Neuronal stem cell (in vitro differentiated cells): Measurements from ENCODE around the gene SYNPR.

Experiments used
- DNase-seq: peaks from one replicate; pipeline ENCODE4 v3.0.0-alpha.2; 2013; ENCODE audit warnings: low spot score
- H2AFZ ChIP-seq: one replicate; pipeline ENCODE4 v1.6.1; 2013; ENCODE audit warnings: mild to moderate bottlenecking, low read length, inconsistent platforms
- H2AK5ac ChIP-seq: 2 replicates; pipeline ENCODE4 v1.6.1; 2013; ENCODE audit warnings: low read depth, mild to moderate bottlenecking, inconsistent platforms, low read length, moderate library complexity, mixed read lengths
- H2BK120ac ChIP-seq: 2 replicates; pipeline ENCODE4 v1.6.1; 2013; ENCODE audit warnings: low read depth, mild to moderate bottlenecking, inconsistent platforms, low read length, moderate library complexity, mixed read lengths
- H2BK12ac ChIP-seq: one replicate; pipeline ENCODE4 v1.6.1; 2013; ENCODE audit warnings: low read length, inconsistent platforms
- H2BK15ac ChIP-seq: 2 replicates; pipeline ENCODE4 v1.6.1; 2013; ENCODE audit warnings: mild to moderate bottlenecking, low read length, inconsistent platforms, mixed read lengths
- H2BK5ac ChIP-seq: one replicate; pipeline ENCODE4 v1.6.1; 2013; ENCODE audit warnings: inconsistent platforms, mild to moderate bottlenecking, low read length, moderate library complexity
- H3K14ac ChIP-seq: one replicate; pipeline ENCODE4 v1.6.1; 2013; ENCODE audit warnings: low read length, inconsistent platforms
- H3K18ac ChIP-seq: 2 replicates; pipeline ENCODE4 v1.6.1; 2013; ENCODE audit warnings: low read length, inconsistent platforms
- H3K23ac ChIP-seq: 2 replicates; pipeline ENCODE4 v1.6.1; 2013; ENCODE audit warnings: low read depth, mild to moderate bottlenecking, mixed read lengths, low read length, inconsistent platforms; ENCODE audit not compliant: poor library complexity
- H3K27ac ChIP-seq: replicated peaks from 3 replicates; pipeline ENCODE4 v1.5.1; 2013; ENCODE audit warnings: low read length, inconsistent platforms
- H3K27me3 ChIP-seq, 3 experiments: 2 replicates each; pipeline ENCODE4 v1.6.1; 2013; ENCODE audit warnings: low read length in 3 of 3, mild to moderate bottlenecking in 2 of 3, inconsistent platforms in 1 of 3, low read depth in 1 of 3, mixed read lengths in 1 of 3, moderate library complexity in 1 of 3; ENCODE audit not compliant: control insufficient read depth in 3 of 3, insufficient read depth in 3 of 3
- H3K36me3 ChIP-seq, 2 donors: replicated peaks in 1 of 2; 2 replicates each; pipeline ENCODE4 v1.6.1; 2013; ENCODE audit warnings: low read length in 2 of 2; ENCODE audit not compliant: control insufficient read depth in 2 of 2, insufficient read depth in 2 of 2
- H3K4ac ChIP-seq: 2 replicates; pipeline ENCODE4 v1.6.1; 2013; ENCODE audit warnings: inconsistent platforms, mild to moderate bottlenecking, low read length, moderate library complexity
- H3K4me1 ChIP-seq, 2 donors: 1 replicate in 1 of 2; 2 replicates in 1 of 2; pipeline ENCODE4 v1.6.1; 2013; ENCODE audit warnings: low read length in 2 of 2, low read depth in 1 of 2; ENCODE audit not compliant: control insufficient read depth in 2 of 2, insufficient read depth in 1 of 2
- H3K4me2 ChIP-seq: one replicate; pipeline ENCODE4 v1.6.1; 2013; ENCODE audit warnings: mild to moderate bottlenecking, low read length, inconsistent platforms; ENCODE audit not compliant: insufficient read depth, poor library complexity, severe bottlenecking
- H3K4me3 ChIP-seq, 2 donors: 2 replicates each; pipeline ENCODE4 v1.5.1; 2013; ENCODE audit warnings: low read length in 2 of 2, mild to moderate bottlenecking in 2 of 2, inconsistent platforms in 1 of 2, moderate library complexity in 1 of 2
- H3K79me1 ChIP-seq: one replicate; pipeline ENCODE4 v1.6.1; 2013; ENCODE audit warnings: low read depth, mild to moderate bottlenecking, inconsistent platforms, low read length, moderate library complexity
- H3K9ac ChIP-seq: one replicate; pipeline ENCODE4 v1.6.1; 2013; ENCODE audit warnings: mild to moderate bottlenecking, low read depth, low read length, inconsistent platforms; ENCODE audit not compliant: poor library complexity
- H3K9me3 ChIP-seq, 2 donors: replicated peaks in 1 of 2; 2 replicates each; pipeline versions ENCODE3 to v1.6.1; 2013; ENCODE audit warnings: low read length in 2 of 2, mild to moderate bottlenecking in 2 of 2, inconsistent platforms in 1 of 2, low read depth in 1 of 2, mixed read lengths in 1 of 2, moderate library complexity in 1 of 2; ENCODE audit not compliant: control insufficient read depth in 2 of 2, insufficient read depth in 1 of 2
- H4K8ac ChIP-seq: one replicate; pipeline ENCODE4 v1.6.1; 2013; ENCODE audit warnings: low read depth, mild to moderate bottlenecking, inconsistent platforms, low read length, moderate library complexity
- H4K91ac ChIP-seq: one replicate; pipeline ENCODE4 v1.6.1; 2013; ENCODE audit warnings: low read length, low read depth, mild to moderate bottlenecking, inconsistent platforms; ENCODE audit not compliant: poor library complexity
- WGBS, 2 donors: extraction: QIAGEN DNeasy Blood & Tissue Kit; methylation state at CpG; one replicate each; pipeline ENCODE4 v1.1.7; 2013; ENCODE audit warnings: missing lambda C conversion rate in 2 of 2, mixed read lengths in 1 of 2; ENCODE audit not compliant: insufficient read length in 2 of 2, insufficient replicate concordance in 1 of 2; ENCODE audit errors: extremely low coverage in 2 of 2; 5-methylcytosine and 5-hydroxymethylcytosine counted together

SYNPR gene

DNA sequence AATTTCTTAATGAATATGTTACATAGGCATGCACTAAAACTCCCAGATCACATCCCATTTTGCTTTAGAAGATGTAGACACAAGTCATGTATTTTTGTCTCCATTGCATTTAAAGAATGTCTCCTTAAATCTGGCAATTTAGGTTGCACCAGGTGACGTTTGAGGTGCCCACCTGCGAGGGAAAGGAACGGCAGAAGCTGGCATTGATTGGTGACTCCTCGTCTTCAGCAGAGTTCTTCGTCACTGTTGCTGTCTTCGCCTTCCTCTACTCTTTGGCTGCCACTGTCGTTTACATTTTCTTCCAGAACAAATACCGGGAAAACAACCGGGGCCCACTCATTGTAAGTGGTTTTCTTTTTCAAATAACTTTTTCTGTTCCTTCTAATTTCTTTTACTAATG is 278.3 kb downstream of the SYNPR start:
- Histone ChIP-seq H2BK5ac (no peak overlapping the region), H3K4me2 (no peak overlapping the region)
- no CpG with 5 or more reads among the region's 9 CpGs for WGBS, 2 donors

GRCh38 chr3:63557912-63558311 is 279.8 kb downstream of the SYNPR start:
- H2BK15ac ChIP-seq = no peak overlapping the region
- H2BK12ac ChIP-seq = no peak overlapping the region
- H3K27ac ChIP-seq = no peak overlapping the region
- no peak overlapping the region for H4K91ac ChIP-seq
- H3K36me3 ChIP-seq = no peaks in the 10 kb centered on the region
- no peak overlapping the region for H2BK120ac ChIP-seq
- H3K9ac ChIP-seq = no peak overlapping the region
- H3K27me3 ChIP-seq = no peaks in the 10 kb centered on the region
- no peak overlapping the region for H2AK5ac ChIP-seq
- no peak overlapping the region for H3K18ac ChIP-seq
- H3K9me3 ChIP-seq = no peaks in the 10 kb centered on the region
- H3K79me1 ChIP-seq = no peaks in the 10 kb centered on the region
- H2AFZ ChIP-seq = no peak overlapping the region
- DNase-seq = no peak
- no peak overlapping the region for H4K8ac ChIP-seq
- H3K23ac ChIP-seq = no peak overlapping the region
- no peak overlapping the region for H3K14ac ChIP-seq
- no peaks in the 10 kb centered on the region for H3K4me1 ChIP-seq
- H2BK5ac ChIP-seq = no peak overlapping the region
- no peak overlapping the region for H3K4ac ChIP-seq
- H3K4me2 ChIP-seq = no peak overlapping the region
- no peak overlapping the region for H3K4me3 ChIP-seq

More for the DNA sequence above, 278.3 kb downstream of the SYNPR start:
- H2BK12ac ChIP-seq = no peak overlapping the region
- H3K14ac ChIP-seq = no peak overlapping the region
- no peaks in the 10 kb centered on the region for H3K4me1 ChIP-seq
- no peak overlapping the region for H2AFZ ChIP-seq
- no peak overlapping the region for H3K23ac ChIP-seq
- H3K18ac ChIP-seq = no peak overlapping the region
- H3K9ac ChIP-seq = no peak overlapping the region
- H4K91ac ChIP-seq = no peak overlapping the region
- H2AK5ac ChIP-seq = no peak overlapping the region
- no peak overlapping the region for H3K4me3 ChIP-seq
- no peaks in the 10 kb centered on the region for H3K27me3 ChIP-seq
- H3K36me3 ChIP-seq = no peaks in the 10 kb centered on the region
- H2BK120ac ChIP-seq = no peak overlapping the region
- no peak for DNase-seq
- no peak overlapping the region for H3K4ac ChIP-seq
- H4K8ac ChIP-seq = no peak overlapping the region
- H2BK15ac ChIP-seq = no peak overlapping the region
- H3K9me3 ChIP-seq = no peaks in the 10 kb centered on the region
- no peak overlapping the region for H3K27ac ChIP-seq
- H3K79me1 ChIP-seq = no peaks in the 10 kb centered on the region

GRCh38 chr3:63559884-63560283 is 281.8 kb downstream of the SYNPR start:
- no peaks in the 10 kb centered on the region for H3K79me1 ChIP-seq
- H3K4ac ChIP-seq = no peak overlapping the region
- H3K14ac ChIP-seq = no peak overlapping the region
- H3K9me3 ChIP-seq = no peaks in the 10 kb centered on the region
- WGBS, 2 donors = no CpG with 5 or more reads among the region's 2 CpGs
- H3K9ac ChIP-seq = no peak overlapping the region
- no peak overlapping the region for H2AFZ ChIP-seq
- H3K4me3 ChIP-seq = no peak overlapping the region
- H3K36me3 ChIP-seq = no peaks in the 10 kb centered on the region
- DNase-seq = no peak
- H3K27me3 ChIP-seq = no peaks in the 10 kb centered on the region
- H3K23ac ChIP-seq = no peak overlapping the region
- H2BK12ac ChIP-seq = no peak overlapping the region
- H3K18ac ChIP-seq = no peak overlapping the region
- H3K4me1 ChIP-seq = peaks cover 0 to 2% of the 10 kb centered on the region in 2 donors
- H4K8ac ChIP-seq = no peak overlapping the region
- H2BK5ac ChIP-seq = no peak overlapping the region
- H2BK15ac ChIP-seq = no peak overlapping the region
- H3K27ac ChIP-seq = no peak overlapping the region
- H2AK5ac ChIP-seq = no peak overlapping the region
- no peak overlapping the region for H2BK120ac ChIP-seq
- no peak overlapping the region for H4K91ac ChIP-seq
- H3K4me2 ChIP-seq = no peak overlapping the region

- no peak overlapping the region for H2BK120ac ChIP-seq
- H3K27ac ChIP-seq = no peak overlapping the region
- H3K4me3 ChIP-seq = no peak overlapping the region
- H2BK5ac ChIP-seq = no peak overlapping the region
- no peak overlapping the region for H3K14ac ChIP-seq
- H3K18ac ChIP-seq = no peak overlapping the region
- no peak overlapping the region for H4K91ac ChIP-seq
- no CpG with 5 or more reads among the region's 1 CpG for WGBS, 2 donors
- H4K8ac ChIP-seq = no peak overlapping the region
- no peaks in the 10 kb centered on the region for H3K36me3 ChIP-seq
- H3K9me3 ChIP-seq = no peaks in the 10 kb centered on the region
- H2AK5ac ChIP-seq = no peak overlapping the region
- no peak overlapping the region for H2BK15ac ChIP-seq
- H3K4ac ChIP-seq = no peak overlapping the region
- no peak overlapping the region for H3K23ac ChIP-seq
- H3K9ac ChIP-seq = no peak overlapping the region
- peaks cover 0 to 2% of the 10 kb centered on the region in 2 donors for H3K4me1 ChIP-seq
- H3K27me3 ChIP-seq = no peaks in the 10 kb centered on the region
- no peak overlapping the region for H2BK12ac ChIP-seq
- DNase-seq = no peak
- no peak overlapping the region for H3K4me2 ChIP-seq
- no peaks in the 10 kb centered on the region for H3K79me1 ChIP-seq
- no peak overlapping the region for H2AFZ ChIP-seq
Measured at GRCh38 chr3:63561879-63562278, 283.8 kb downstream of the SYNPR start.
